ENCODE data around the gene FKBP2.

DNA sequence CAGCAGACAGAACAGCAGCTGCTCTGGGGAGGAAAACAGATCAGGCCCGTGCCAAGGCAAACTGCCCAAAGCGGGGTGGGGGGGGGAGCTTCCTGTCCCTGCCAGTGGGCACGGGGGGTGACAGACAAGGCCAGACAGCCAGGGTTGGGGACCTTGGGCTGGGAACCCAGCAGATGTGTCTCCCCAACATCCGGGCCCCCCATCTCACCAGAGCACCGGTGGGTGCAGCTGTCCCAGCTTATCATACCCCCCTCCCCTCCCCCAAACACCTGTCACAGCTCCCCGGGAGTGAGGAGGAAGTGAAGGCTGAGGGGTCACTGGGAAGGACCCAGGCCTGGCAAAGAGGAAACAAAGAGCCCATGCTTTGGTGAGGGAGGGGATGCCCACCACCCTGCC, 4.5 kb downstream of the FKBP2 start:
- TF ChIP-seq, protein P1, sequence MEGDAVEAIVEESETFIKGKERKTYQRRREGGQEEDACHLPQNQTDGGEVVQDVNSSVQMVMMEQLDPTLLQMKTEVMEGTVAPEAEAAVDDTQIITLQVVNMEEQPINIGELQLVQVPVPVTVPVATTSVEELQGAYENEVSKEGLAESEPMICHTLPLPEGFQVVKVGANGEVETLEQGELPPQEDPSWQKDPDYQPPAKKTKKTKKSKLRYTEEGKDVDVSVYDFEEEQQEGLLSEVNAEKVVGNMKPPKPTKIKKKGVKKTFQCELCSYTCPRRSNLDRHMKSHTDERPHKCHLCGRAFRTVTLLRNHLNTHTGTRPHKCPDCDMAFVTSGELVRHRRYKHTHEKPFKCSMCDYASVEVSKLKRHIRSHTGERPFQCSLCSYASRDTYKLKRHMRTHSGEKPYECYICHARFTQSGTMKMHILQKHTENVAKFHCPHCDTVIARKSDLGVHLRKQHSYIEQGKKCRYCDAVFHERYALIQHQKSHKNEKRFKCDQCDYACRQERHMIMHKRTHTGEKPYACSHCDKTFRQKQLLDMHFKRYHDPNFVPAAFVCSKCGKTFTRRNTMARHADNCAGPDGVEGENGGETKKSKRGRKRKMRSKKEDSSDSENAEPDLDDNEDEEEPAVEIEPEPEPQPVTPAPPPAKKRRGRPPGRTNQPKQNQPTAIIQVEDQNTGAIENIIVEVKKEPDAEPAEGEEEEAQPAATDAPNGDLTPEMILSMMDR (IDR thresholded peaks at IDR 0.05) = no peak
- TF ChIP-seq POLR2A (IDR thresholded peaks at IDR 0.05) = no peak
